ENCODE data around the gene IKBKG.
"Not testable (repeated sequence)": the region's sequence is repeated elsewhere in the genome, so short reads cannot be mapped to it uniquely, and the experiment has no call there.

The IKBKG gene

GRCh38 chrX:154558896-154559295 lies 11.5 kb downstream of the IKBKG start:
- in situ Hi-C loops (cut with HindIII; ENCODE audit: low sequenced_read_pairs); H3K4me3 ChIP-seq (ENCODE audit: low read depth, low read length); DNase-seq (ENCODE audit: low read depth): not testable (repeated sequence)

- in situ Hi-C loops (cut with HindIII; ENCODE audit: low sequenced_read_pairs); DNase-seq (ENCODE audit: low read depth); H3K4me3 ChIP-seq (ENCODE audit: low read depth, low read length): not testable (repeated sequence)
Observed at GRCh38 chrX:154560326-154560725, 12.9 kb downstream of the IKBKG start.

GRCh38 chrX:154562295-154562694 lies 14.9 kb downstream of the IKBKG start:
- H3K4me3 ChIP-seq (ENCODE audit: low read depth, low read length); DNase-seq (ENCODE audit: low read depth); in situ Hi-C loops (cut with HindIII; ENCODE audit: low sequenced_read_pairs): not testable (repeated sequence)

DNA sequence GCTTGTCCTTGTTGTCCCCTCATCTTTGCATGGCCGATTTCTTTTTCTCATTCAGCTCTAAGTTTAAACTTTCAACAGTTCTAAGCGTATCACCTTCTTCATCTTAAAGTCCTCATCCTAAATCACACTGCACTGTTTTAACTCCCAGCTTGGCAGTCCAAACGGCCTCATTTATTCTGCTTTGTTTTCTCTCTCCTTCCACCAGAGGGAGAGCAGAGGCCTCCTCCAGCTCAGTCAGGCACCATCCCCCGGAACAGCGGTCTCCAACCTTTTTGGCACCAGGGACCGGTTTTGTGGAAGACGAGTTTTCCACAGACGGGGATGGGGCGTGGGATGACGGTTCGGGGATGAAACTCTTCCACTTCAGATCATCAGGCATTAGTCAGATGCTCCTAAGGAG lies 22.9 kb downstream of the IKBKG start:
- in situ Hi-C loops (cut with HindIII; ENCODE audit: low sequenced_read_pairs); DNase-seq (ENCODE audit: low read depth); H3K4me3 ChIP-seq (ENCODE audit: low read depth, low read length): not testable (repeated sequence)

DNA sequence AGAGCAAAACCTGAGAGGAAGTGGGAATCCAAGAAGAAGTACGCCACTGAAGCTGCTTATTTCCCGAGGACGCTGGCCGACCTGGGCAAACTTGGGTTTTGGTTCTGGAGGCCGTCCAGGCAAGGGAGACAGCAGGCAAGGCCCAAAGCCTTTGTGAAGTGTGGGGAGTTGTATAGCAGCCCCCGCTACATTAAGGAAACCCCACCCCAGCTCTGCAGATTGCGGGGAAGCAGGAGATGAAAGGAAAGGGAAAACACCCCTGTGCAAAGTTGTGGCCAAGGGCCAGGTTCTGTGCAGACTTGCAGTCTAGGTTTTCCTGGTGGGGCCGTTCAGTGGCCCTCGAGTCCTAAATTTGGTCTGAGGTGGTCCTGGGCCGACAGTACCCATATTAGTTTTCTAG lies 25.6 kb downstream of the IKBKG start:
- not testable (repeated sequence) for DNase-seq (ENCODE audit: low read depth)

DNA sequence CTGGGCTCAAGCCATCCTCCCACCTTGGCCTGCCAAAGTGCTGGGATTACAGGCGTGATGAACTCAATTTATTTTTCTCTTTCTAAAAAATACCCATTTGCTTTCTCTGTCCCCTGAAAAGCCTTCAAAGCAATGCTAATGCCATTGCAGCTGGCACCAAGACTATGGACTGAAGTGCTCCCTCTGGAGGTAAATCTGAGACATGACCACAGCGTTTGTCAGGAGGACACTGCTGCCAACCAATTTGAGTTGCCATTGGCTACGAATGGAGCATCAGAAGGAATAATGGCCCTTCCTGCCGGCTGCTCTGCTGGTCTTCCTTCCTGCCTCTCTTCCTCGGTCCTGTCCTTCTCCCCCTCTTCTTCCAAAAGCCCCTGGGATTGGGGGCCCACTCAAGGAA lies 27.7 kb downstream of the IKBKG start:
- in situ Hi-C loops (cut with HindIII; ENCODE audit: low sequenced_read_pairs); H3K4me3 ChIP-seq (ENCODE audit: low read depth, low read length); DNase-seq (ENCODE audit: low read depth): not testable (repeated sequence)

More for the DNA sequence above, 25.6 kb downstream of the IKBKG start:
- in situ Hi-C loops (cut with HindIII; ENCODE audit: low sequenced_read_pairs); H3K4me3 ChIP-seq (ENCODE audit: low read depth, low read length): not testable (repeated sequence)

- in situ Hi-C loops (cut with HindIII; ENCODE audit: low sequenced_read_pairs); H3K4me3 ChIP-seq (ENCODE audit: low read depth, low read length); DNase-seq (ENCODE audit: low read depth): not testable (repeated sequence)
Observed at GRCh38 chrX:154582994-154583393, 35.6 kb downstream of the IKBKG start.

- in situ Hi-C loops (cut with HindIII; ENCODE audit: low sequenced_read_pairs); DNase-seq (ENCODE audit: low read depth); H3K4me3 ChIP-seq (ENCODE audit: low read depth, low read length): not testable (repeated sequence)
Observed at GRCh38 chrX:154584585-154585183, 37.3 kb downstream of the IKBKG start, which contains the start of gene CTAG1A. Gene CTAG1A (plus strand): TSS chrX:154585133. CDS start chrX:154585207, 74 bp downstream.

GRCh38 chrX:154590415-154590814 lies 43.0 kb downstream of the IKBKG start:
- DNase-seq (ENCODE audit: low read depth); in situ Hi-C loops (cut with HindIII; ENCODE audit: low sequenced_read_pairs); H3K4me3 ChIP-seq (ENCODE audit: low read depth, low read length): not testable (repeated sequence)

GRCh38 chrX:154592505-154592904 lies 45.1 kb downstream of the IKBKG start:
- TF ChIP-seq CTCF (IDR thresholded peaks at IDR 0.05; ENCODE audit: low read depth, low read length, missing control alignments): no peak
- no peak for DNase-seq (ENCODE audit: low read depth)
- in situ Hi-C loops (cut with HindIII; ENCODE audit: low sequenced_read_pairs): no loop called here
- no peak overlapping the region for H3K4me3 ChIP-seq (ENCODE audit: low read depth, low read length)

DNA sequence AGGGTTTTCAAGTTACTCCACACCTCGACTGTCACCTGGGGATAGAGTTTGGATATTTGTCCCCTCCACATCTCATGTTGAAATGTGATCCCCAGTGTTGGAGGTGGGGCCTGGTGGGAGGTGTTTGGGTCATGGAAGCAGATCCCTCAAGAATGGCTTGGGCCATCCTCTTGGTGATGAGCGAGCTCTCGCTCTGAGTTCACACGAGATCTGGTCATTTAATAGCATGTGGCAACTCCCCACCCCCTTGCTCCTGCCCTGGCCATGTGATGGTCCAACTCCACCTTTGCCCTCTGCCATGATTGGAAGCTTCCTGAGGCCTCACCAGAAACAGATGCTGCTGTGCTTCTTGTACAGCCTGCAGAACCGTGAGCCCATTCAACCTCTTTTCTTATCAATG lies 45.8 kb downstream of the IKBKG start:
- no peak for TF ChIP-seq CTCF (IDR thresholded peaks at IDR 0.05; ENCODE audit: low read depth, low read length, missing control alignments)
- no peak for DNase-seq (ENCODE audit: low read depth)
- in situ Hi-C loops (cut with HindIII; ENCODE audit: low sequenced_read_pairs): no loop called here
- no peak overlapping the region for H3K4me3 ChIP-seq (ENCODE audit: low read depth, low read length)

- no peak for TF ChIP-seq CTCF (IDR thresholded peaks at IDR 0.05; ENCODE audit: low read depth, low read length, missing control alignments)
- DNase-seq (ENCODE audit: low read depth): no peak
- in situ Hi-C loops (cut with HindIII; ENCODE audit: low sequenced_read_pairs): no loop called here
- H3K4me3 ChIP-seq (ENCODE audit: low read depth, low read length): no peak overlapping the region
Observed at GRCh38 chrX:154594491-154594890, 47.1 kb downstream of the IKBKG start.

Measured in astrocyte of the cerebellum (primary cell).